Measurements from ENCODE around the gene AVP. TPM values are rescaled to one million over a fixed set of nuclear protein-coding genes. Genes with fewer than 3 reads are reported as not detected.
"Not testable (repeated sequence)": the region's sequence is repeated elsewhere in the genome, so short reads cannot be mapped to it uniquely, and the experiment has no call there.

Gene AVP
- total RNA-seq, 1 donor from 2014 or later: not detected

DNA sequence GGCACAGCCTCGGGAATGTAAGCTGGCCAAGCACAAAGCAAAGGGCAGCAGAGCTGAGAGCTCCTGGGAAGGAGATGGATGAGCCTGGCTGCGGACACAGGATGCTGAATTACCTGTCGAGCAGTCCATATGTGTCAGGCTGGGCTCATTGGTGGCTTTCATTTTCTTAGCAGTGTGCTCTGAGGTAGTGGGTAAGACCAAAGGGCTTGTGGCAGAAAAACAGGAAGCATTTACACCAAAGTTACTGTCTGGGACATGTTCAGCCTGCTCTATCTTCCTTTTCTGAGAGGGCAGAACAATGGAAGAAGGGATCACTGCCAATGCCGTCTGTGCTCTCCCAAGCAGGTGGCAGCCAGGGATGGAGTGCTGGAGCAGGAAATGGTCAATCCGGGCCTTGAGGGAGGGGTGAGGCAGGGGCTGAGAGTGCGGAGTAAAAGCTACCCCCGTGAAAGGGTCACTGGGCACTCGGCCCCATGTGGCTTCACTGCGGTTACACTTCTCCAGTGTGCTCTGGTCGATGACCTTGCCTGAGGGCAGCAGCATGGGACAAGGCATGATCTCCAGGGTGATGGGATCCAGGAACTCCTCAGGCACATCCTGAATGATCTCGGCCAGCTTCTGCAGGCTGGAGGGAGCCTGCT is 36.9 kb upstream of the AVP start:
- H3K4me1 Mint-ChIP-seq (ENCODE audit: low read depth): peaks cover 33% of the 10 kb centered on the region
- peak overlapping the region; percentile 85 for H3K27ac Mint-ChIP-seq
- DNase-seq (ENCODE audit: low spot score): no peak
- intact Hi-C loops (cut with micrococcal nuclease): no loop called here
- H3K9me3 Mint-ChIP-seq: no peaks in the 10 kb centered on the region
- H3K4me3 Mint-ChIP-seq: peak overlapping the region; percentile 53
- H3K27me3 Mint-ChIP-seq (ENCODE audit: insufficient read depth): no peaks in the 10 kb centered on the region
- peaks cover 29% of the 10 kb centered on the region for H3K36me3 Mint-ChIP-seq (ENCODE audit: low read depth)

DNA sequence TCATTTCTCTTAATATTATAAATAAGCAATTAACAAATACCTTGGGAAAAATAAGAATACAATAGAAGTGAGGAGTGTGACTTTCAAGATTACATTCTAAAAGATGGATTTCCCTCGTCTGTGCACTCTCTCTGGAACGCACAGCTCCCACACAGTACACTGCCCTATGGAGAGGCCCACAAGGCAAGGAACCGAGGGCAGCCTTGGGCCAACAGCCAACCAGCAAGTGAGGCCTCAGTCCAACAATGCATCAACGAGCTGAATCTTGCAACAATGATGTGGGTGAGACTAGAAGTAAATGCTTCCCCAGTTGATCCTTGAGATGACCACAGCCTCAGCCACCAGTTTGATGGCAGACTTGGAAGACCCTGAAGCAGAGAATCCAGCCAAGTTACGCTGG is 34.5 kb upstream of the AVP start:
- Mint-ChIP-seq H3K36me3 (ENCODE audit: low read depth) (peaks cover 28% of the 10 kb centered on the region), H3K27ac (no peak overlapping the region), H3K4me1 (ENCODE audit: low read depth) (peaks cover 37% of the 10 kb centered on the region), H3K4me3 (no peak overlapping the region), H3K9me3 (no peaks in the 10 kb centered on the region), H3K27me3 (ENCODE audit: insufficient read depth) (no peaks in the 10 kb centered on the region)
- intact Hi-C loops (cut with micrococcal nuclease): no loop called here
- DNase-seq (ENCODE audit: low spot score): no peak

DNA sequence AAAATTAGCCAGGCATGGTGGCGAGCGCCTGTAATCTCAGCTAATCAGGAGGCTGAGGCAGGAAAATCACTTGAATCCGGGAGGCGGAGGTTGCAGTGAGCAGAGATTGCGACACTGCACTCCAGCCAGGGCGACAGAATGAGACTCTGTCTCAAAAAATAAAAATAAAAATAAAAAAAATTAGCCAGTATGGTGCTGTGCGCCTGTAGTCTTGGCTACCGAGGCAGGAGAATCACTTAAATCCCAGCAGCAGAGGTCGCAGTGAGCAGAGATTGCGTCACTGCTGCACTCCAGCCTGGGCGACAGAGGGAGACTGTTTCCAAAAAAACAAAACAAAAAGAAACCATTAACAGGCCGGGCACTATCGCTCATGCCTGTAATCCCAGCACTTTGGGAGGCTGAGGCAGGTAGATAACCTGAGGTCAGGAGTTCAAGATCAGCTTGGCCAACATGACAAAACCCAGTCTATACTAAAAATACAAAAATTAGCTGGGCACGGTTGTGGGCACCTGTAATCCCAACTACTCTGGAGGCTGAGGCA is 33.4 kb upstream of the AVP start:
- DNase-seq (ENCODE audit: low spot score): peak; percentile 25
- not testable (repeated sequence) for H3K27ac Mint-ChIP-seq; H3K9me3 Mint-ChIP-seq; H3K4me3 Mint-ChIP-seq; H3K27me3 Mint-ChIP-seq (ENCODE audit: insufficient read depth)
- intact Hi-C loops (cut with micrococcal nuclease): loop anchor here (1.0 kb wide), 1 partner anchor 198 kb away; no protein-coding TSS in a partner anchor
- H3K36me3 Mint-ChIP-seq (ENCODE audit: low read depth): peaks cover 25% of the 10 kb centered on the region
- peaks cover 29% of the 10 kb centered on the region for H3K4me1 Mint-ChIP-seq (ENCODE audit: low read depth)

DNA sequence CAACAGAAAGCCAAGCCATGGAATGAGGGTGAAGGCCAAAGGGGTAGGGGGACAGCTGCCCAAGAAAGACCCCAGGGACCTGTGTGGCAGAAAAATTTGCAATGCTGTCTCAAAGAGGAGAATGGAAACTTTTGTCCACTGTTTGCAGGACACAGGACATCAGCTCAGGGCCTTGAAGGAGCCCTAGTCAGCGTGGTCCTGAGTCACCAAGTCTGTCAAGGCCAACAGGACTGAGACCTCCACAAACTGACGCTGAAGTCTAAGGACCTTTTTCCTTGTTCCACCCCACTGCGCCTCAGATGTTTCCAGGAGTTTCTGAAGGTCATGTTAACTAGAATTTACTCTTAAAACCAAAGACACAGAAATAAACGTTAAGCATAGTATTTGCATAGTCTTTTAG is 31.8 kb upstream of the AVP start:
- no peak overlapping the region for H3K4me3 Mint-ChIP-seq
- H3K4me1 Mint-ChIP-seq (ENCODE audit: low read depth): peaks cover 13% of the 10 kb centered on the region
- no peak for DNase-seq (ENCODE audit: low spot score)
- no peaks in the 10 kb centered on the region for H3K9me3 Mint-ChIP-seq
- H3K36me3 Mint-ChIP-seq (ENCODE audit: low read depth): peaks cover 14% of the 10 kb centered on the region
- no peaks in the 10 kb centered on the region for H3K27me3 Mint-ChIP-seq (ENCODE audit: insufficient read depth)
- intact Hi-C loops (cut with micrococcal nuclease): no loop called here
- H3K27ac Mint-ChIP-seq: no peak overlapping the region

DNA sequence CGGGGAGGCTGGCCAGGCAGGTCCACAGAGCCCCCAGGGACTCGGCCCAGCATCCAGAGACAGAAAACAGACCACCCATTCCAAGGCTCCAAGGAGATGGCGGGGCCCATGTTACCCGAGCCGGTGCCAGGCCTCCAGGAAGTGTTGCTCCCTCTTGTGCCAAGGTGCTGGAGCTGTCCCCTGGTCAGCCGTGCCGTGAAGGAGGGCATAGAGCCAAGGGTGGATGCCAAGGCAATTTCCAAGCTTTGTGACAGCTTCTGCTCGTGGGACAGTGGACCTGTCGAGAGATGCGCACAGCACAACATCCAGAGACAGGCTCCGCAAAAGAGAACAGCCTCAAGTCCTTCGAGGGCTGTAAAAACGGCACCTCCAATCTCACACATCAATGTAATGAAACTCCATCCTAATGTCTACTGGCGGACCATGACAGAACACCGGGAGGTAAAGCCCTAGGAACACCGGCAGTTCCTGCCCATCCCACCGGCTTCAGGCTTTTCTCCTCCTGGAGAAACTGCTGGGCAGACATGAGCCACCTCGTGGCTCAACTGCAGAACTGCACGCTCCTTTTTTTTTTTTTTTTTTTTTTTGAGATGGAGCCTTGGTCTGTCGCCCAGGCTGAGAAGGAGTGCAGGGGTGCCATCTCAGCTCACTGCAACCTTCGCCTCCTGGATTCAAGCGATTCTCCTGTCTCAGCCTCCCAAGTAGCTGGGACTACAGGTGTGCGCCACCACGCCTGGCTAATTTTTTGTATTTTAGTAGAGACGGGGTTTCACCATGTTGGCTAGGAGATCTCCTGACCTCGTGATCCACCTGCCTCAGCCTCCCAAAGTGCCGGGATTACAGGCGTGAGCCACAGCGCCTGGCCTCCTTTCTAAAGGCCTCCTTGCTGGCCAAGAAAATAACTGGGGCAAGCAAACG is 30.9 kb upstream of the AVP start:
- no peak for DNase-seq (ENCODE audit: low spot score)
- Mint-ChIP-seq H3K4me1 (ENCODE audit: low read depth) (peaks cover 5% of the 10 kb centered on the region), H3K27me3 (ENCODE audit: insufficient read depth) (no peaks in the 10 kb centered on the region), H3K36me3 (ENCODE audit: low read depth) (peaks cover 12% of the 10 kb centered on the region), H3K9me3 (no peaks in the 10 kb centered on the region), H3K27ac (no peak overlapping the region), H3K4me3 (no peak overlapping the region)
- intact Hi-C loops (cut with micrococcal nuclease): loop anchor here (1.0 kb wide), 1 partner anchor 61 kb away; no protein-coding TSS in a partner anchor

DNA sequence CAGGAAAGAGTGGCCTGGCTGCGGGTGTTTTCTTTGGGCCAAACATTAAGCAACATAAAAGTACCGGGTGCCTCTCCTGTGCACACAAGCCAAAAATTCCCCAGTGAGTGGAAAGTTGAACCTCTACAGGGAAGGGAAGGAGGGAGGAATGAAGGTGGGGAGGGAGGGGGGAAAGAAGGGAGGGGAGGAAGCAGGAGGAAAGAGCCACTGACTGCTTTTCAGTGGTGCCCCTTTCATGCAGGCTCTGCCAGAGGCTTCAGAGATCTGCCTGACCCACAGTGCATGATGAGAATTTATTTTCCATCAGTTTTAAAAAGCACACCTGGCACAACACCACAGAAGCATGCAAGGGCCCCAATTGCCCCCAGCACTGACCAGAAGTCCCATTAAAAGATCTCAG is 27.5 kb upstream of the AVP start:
- intact Hi-C loops (cut with micrococcal nuclease): no loop called here

DNA sequence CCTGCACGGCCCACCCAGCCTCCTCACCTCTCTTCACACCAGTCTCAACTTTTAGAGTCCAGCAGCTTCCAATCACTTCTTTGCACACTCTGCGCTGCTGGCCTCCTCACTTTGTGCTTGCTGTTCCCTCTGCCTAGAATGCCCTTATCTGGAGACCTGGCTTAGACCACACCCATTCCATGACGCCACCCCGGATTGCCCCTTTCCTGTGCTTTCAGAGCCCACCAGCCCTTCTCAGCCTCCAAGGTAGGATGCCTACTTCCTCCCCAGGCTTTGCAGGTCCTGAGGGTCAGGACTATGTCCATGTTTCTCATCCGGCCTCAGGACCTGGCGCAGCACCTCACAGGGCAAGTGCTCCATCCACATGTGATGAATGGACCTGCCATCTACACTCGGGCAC is 27.0 kb upstream of the AVP start:
- intact Hi-C loops (cut with micrococcal nuclease): no loop called here
- Mint-ChIP-seq H3K9me3 (no peaks in the 10 kb centered on the region), H3K36me3 (ENCODE audit: low read depth) (peaks cover 9% of the 10 kb centered on the region), H3K4me1 (ENCODE audit: low read depth) (peaks cover 5% of the 10 kb centered on the region), H3K27ac (no peak overlapping the region), H3K4me3 (no peak overlapping the region), H3K27me3 (ENCODE audit: insufficient read depth) (no peaks in the 10 kb centered on the region)
- no peak for DNase-seq (ENCODE audit: low spot score)

More for the DNA sequence above, 27.5 kb upstream of the AVP start:
- DNase-seq (ENCODE audit: low spot score): no peak
- Mint-ChIP-seq H3K4me3 (no peak overlapping the region), H3K36me3 (ENCODE audit: low read depth) (peaks cover 9% of the 10 kb centered on the region), H3K9me3 (no peaks in the 10 kb centered on the region), H3K27ac (no peak overlapping the region), H3K27me3 (ENCODE audit: insufficient read depth) (no peaks in the 10 kb centered on the region), H3K4me1 (ENCODE audit: low read depth) (peaks cover 5% of the 10 kb centered on the region)

DNA sequence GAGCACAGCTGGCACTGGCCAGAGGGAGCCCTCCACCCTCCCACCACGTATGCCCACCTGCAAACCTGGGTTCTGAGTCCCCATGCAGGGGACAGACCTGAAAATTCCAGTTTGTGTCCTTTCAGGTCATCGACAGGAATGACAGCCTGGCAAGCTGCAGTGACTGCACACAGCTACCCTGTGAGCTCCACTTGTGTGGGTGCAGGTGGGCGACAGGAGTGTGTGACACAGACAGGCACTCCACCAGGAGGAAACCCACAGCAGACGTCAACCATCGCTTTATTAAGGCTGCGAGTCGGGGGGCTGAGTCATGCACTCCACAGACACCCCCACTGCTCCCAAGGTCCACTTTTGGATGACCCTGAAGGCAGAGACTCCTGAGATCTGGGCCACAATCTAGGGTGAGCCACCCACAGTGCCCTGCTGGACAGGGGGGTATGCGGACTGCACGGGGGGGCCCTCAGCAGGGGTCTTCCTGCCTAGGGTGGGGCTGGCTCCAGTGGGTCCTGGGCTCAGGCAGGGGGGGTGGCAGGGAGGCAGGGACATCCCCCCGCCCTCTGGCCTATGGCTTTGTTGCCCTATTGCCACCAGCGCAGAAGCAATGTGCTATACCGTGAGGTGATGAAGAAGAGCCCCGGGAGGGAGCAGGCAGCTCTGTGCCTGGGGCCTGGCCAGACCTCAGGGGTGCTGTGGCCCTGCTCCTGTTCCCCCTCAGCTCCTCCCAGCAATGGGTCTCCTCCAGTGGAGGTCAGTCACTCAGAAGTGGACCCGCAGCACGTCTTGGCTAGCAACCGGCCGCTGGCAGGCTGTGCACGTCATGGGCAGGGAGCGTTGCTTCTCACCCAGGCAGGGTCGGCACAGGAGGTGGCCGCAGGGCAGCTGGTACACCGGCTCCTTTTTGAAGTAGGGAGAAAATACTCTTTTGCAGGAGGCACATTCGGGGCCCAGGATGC is 25.1 kb upstream of the AVP start:
- Mint-ChIP-seq H3K27me3 (ENCODE audit: insufficient read depth) (peaks cover 2% of the 10 kb centered on the region), H3K4me1 (ENCODE audit: low read depth) (no peaks in the 10 kb centered on the region), H3K4me3 (no peak overlapping the region), H3K27ac (no peak overlapping the region), H3K36me3 (ENCODE audit: low read depth) (peaks cover 9% of the 10 kb centered on the region), H3K9me3 (no peaks in the 10 kb centered on the region)
- intact Hi-C loops (cut with micrococcal nuclease): no loop called here
- DNase-seq (ENCODE audit: low spot score): no peak

DNA sequence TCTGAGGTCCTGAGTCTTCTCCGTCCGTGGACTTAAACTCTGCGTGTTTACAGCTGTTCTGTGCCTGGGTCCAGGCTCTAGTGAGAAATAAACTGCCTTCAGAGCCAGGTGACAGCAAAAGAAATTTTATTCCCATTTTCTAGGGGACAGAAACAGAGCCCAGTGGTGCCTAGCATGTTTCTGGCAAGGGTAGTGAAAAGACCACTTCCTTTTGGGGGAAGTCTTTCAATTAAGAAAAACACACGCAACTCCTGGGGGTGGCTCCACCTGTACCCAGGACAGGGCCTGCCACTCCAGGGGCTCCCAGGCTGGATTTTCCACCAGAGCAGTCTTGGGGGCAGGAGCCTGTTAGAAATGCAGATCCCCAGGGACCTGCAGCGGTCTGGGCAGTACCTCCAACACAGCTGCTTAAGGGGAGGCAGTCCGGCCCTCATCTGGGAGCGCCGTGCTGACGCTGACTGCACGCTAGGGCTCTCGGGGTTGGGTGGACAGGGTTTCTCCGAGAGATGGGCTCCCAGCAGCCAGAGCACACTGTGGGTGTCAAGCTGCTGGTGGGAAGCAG is 23.0 kb upstream of the AVP start:
- Mint-ChIP-seq H3K4me3 (no peak overlapping the region), H3K4me1 (ENCODE audit: low read depth) (peaks cover 13% of the 10 kb centered on the region), H3K27me3 (ENCODE audit: insufficient read depth) (peaks cover 2% of the 10 kb centered on the region), H3K9me3 (no peaks in the 10 kb centered on the region), H3K36me3 (ENCODE audit: low read depth) (peaks cover 7% of the 10 kb centered on the region), H3K27ac (no peak overlapping the region)
- no peak for DNase-seq (ENCODE audit: low spot score)
- intact Hi-C loops (cut with micrococcal nuclease): no loop called here

DNA sequence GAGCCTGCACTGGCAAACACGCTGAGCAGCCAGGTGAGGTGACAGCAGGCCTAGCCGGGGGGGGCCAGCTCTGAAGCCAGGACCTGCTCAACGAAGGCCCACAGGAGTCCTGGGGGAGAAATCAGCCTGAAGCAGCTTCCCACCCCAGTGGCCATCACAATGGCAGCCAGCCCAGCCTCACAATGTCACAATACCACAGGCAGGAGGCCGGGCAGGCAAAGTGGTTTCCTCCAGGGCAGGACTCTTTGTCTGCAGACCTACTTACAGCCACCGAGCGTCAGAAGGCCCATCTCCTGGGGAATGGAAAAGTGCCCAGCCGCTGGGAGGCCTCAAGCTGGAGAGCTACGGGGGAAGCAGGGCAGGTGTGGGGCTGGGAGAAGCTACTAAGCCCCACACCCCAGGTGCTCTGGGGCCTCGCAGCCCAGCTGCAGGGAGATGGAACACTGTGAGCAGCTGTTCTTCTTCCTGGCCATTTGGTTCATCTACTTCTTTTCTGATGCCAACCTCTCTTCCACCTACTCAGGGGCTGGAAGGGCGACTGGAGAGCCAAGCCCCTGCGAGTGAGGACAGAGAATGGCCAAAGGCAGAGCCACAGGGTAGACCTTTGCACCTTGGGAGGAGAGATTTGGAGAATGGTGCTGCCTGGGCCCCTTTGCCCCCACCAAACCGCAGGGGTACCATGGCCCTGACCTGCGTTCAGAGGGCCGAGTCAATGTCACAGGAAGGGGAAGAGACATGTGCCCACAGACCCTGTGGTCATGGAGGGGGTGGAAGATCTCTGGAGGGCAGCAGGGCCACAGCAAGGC is 22.3 kb upstream of the AVP start:
- Mint-ChIP-seq H3K27me3 (ENCODE audit: insufficient read depth) (peaks cover 2% of the 10 kb centered on the region), H3K4me3 (no peak overlapping the region), H3K36me3 (ENCODE audit: low read depth) (peaks cover 7% of the 10 kb centered on the region)

DNA sequence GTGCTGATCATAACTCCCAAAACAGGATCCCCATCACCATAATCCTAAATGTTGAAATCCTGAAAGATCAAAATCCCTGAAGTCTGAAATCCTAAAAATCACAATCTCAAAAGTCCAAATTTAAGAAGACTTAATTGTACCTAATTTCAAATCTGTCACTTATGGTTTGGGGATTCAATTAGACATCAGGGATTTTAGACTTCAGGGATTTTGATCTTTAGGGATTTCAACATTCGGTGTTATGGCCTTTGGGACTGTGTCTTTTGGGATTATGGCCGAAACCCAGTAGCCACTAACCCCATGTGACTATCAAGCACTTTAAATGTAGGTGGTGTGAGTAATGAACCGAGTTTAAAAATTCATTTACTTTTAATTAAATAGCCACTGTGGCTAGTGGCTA is 21.7 kb upstream of the AVP start:
- Mint-ChIP-seq H3K4me1 (ENCODE audit: low read depth) (peaks cover 24% of the 10 kb centered on the region), H3K27me3 (ENCODE audit: insufficient read depth) (peaks cover 2% of the 10 kb centered on the region), H3K9me3 (no peaks in the 10 kb centered on the region), H3K36me3 (ENCODE audit: low read depth) (peaks cover 3% of the 10 kb centered on the region), H3K27ac (no peak overlapping the region), H3K4me3 (no peak overlapping the region)
- intact Hi-C loops (cut with micrococcal nuclease): no loop called here
- no peak for DNase-seq (ENCODE audit: low spot score)

More for the DNA sequence above, 22.3 kb upstream of the AVP start:
- intact Hi-C loops (cut with micrococcal nuclease): no loop called here
- DNase-seq (ENCODE audit: low spot score): no peak
- no peak overlapping the region for H3K27ac Mint-ChIP-seq
- no peaks in the 10 kb centered on the region for H3K9me3 Mint-ChIP-seq
- peaks cover 20% of the 10 kb centered on the region for H3K4me1 Mint-ChIP-seq (ENCODE audit: low read depth)

Measured in activated T-helper 1 cell treated with anti-CD3 and anti-CD28 coated beads, Interleukin-12 subunit alpha, Interleukin-12 subunit beta, Interleukin-2, Interleukin-4 antibody, amounts not matched to agents 30 ng/mL and 10 ng/mL and 1 ng/mL, durations not matched to agents 14 hours and 24 hours and 36 hours (primary cell).